Measurements from ENCODE around the gene TMIE. TPM values are rescaled to one million over a fixed set of nuclear protein-coding genes. Genes with fewer than 3 reads are reported as not detected.

The TMIE gene
- polyA plus RNA-seq, 3 donors = not detected

DNA sequence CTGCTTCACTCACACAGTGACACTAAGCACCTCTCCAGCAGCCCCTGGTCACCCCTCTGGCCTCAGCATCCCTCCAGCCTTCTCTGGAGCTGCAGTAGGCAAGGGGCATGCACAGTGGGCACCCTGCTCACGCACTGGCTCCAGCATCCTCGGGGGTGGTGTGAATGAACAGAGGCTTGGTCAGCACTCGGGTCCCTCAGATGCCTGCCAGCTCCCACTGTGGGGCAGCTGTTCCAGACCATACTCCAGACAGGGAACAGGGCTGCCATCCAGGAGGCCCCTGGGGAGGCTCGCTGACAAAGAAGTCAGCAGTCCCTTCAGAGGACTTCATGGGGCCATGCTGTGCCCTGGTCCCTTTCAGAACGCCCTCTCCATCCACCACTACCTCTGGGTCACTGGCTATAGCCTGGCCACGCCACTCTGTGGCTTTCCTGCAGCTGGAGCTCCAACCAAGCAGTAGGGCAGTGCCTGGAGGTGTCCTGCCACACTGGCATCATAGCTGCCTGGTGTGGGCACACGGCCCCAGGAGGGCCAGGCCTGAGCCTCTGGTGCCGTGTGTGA is 34.1 kb upstream of the TMIE start:
- Mint-ChIP-seq H3K9me3 (no peaks in the 10 kb centered on the region), H3K4me1 (no peaks in the 10 kb centered on the region), H3K27me3 (ENCODE audit: low read depth in 3 of 3) (peaks cover 5 to 7% (median 7%) of the 10 kb centered on the region in 3 donors), H3K4me3 (no peak overlapping the region), H3K27ac (no peak overlapping the region), H3K36me3 (no peaks in the 10 kb centered on the region)
- Histone ChIP-seq H3K27me3 (ENCODE audit: control insufficient read depth in 2 of 2, insufficient read depth in 2 of 2, low read length in 2 of 2) (no peaks in the 10 kb centered on the region), H2AFZ (ENCODE audit: insufficient read depth, low read depth, low read length, poor library complexity, severe bottlenecking) (no peak overlapping the region), H3K9me3 (replicated peaks in 1 of 2; ENCODE audit: control insufficient read depth in 1 of 2, insufficient read depth in 1 of 2, low read length in 2 of 2) (no peaks in the 10 kb centered on the region), H3K4me2 (replicated peaks; ENCODE audit: extremely low read depth, low read length, poor library complexity, severe bottlenecking) (no peak overlapping the region), H3K4me3 (replicated peaks in 1 of 3; ENCODE audit: low read depth in 2 of 3, low read length in 3 of 3) (no peak overlapping the region), H3K4me1 (ENCODE audit: control insufficient read depth in 1 of 2, insufficient read depth in 2 of 2, low read length in 2 of 2) (no peaks in the 10 kb centered on the region), H3K9ac (ENCODE audit: insufficient read depth, low read length, poor library complexity, severe bottlenecking) (no peak overlapping the region), H3K36me3 (replicated peaks in 1 of 2; ENCODE audit: control insufficient read depth in 1 of 2, insufficient read depth in 2 of 2, low read length in 2 of 2) (no peaks in the 10 kb centered on the region), H3K27ac (ENCODE audit: low read depth in 1 of 2, low read length in 2 of 2) (no peak overlapping the region), H3K79me2 (ENCODE audit: insufficient read depth, low read length) (no peaks in the 10 kb centered on the region), H4K20me1 (ENCODE audit: insufficient read depth, low read length) (no peaks in the 10 kb centered on the region)
- no peak for DNase-seq
- TF ChIP-seq, protein P1, sequence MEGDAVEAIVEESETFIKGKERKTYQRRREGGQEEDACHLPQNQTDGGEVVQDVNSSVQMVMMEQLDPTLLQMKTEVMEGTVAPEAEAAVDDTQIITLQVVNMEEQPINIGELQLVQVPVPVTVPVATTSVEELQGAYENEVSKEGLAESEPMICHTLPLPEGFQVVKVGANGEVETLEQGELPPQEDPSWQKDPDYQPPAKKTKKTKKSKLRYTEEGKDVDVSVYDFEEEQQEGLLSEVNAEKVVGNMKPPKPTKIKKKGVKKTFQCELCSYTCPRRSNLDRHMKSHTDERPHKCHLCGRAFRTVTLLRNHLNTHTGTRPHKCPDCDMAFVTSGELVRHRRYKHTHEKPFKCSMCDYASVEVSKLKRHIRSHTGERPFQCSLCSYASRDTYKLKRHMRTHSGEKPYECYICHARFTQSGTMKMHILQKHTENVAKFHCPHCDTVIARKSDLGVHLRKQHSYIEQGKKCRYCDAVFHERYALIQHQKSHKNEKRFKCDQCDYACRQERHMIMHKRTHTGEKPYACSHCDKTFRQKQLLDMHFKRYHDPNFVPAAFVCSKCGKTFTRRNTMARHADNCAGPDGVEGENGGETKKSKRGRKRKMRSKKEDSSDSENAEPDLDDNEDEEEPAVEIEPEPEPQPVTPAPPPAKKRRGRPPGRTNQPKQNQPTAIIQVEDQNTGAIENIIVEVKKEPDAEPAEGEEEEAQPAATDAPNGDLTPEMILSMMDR (IDR thresholded peaks at IDR 0.05) = no peak
- intact Hi-C loops (cut with micrococcal nuclease) = no loop called here
- WGBS (ENCODE audit: insufficient coverage) = 95% methylated on average over 8 of the region's 8 CpGs

DNA sequence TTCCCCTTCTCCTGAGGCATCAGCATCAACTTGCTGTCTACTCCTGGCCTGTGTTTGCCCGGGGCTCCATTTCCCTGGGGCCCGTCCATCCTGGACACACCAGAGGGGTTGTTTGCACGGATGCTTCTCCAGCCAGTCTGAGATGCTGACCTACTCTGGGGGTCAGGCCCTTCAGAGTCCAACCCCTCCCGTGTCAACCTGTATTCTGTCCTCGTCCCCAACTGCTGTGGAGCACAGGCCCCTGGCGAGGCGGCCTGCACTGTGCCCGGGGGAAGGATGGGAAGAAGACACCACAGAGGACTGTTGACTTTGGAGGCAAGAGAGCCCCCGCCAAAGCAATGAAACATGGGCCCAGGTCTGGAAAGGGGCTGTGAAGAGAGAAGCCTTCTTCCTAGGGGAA is 33.5 kb upstream of the TMIE start:
- Histone ChIP-seq H2AFZ (ENCODE audit: insufficient read depth, low read depth, low read length, poor library complexity, severe bottlenecking) (no peak overlapping the region), H3K36me3 (replicated peaks in 1 of 2; ENCODE audit: control insufficient read depth in 1 of 2, insufficient read depth in 2 of 2, low read length in 2 of 2) (no peaks in the 10 kb centered on the region), H3K9ac (ENCODE audit: insufficient read depth, low read length, poor library complexity, severe bottlenecking) (no peak overlapping the region), H3K4me2 (replicated peaks; ENCODE audit: extremely low read depth, low read length, poor library complexity, severe bottlenecking) (no peak overlapping the region), H3K27ac (ENCODE audit: low read depth in 1 of 2, low read length in 2 of 2) (no peak overlapping the region), H3K79me2 (ENCODE audit: insufficient read depth, low read length) (no peaks in the 10 kb centered on the region), H3K9me3 (replicated peaks in 1 of 2; ENCODE audit: control insufficient read depth in 1 of 2, insufficient read depth in 1 of 2, low read length in 2 of 2) (no peaks in the 10 kb centered on the region), H4K20me1 (ENCODE audit: insufficient read depth, low read length) (no peaks in the 10 kb centered on the region), H3K4me3 (replicated peaks in 1 of 3; ENCODE audit: low read depth in 2 of 3, low read length in 3 of 3) (no peak overlapping the region), H3K4me1 (ENCODE audit: control insufficient read depth in 1 of 2, insufficient read depth in 2 of 2, low read length in 2 of 2) (no peaks in the 10 kb centered on the region), H3K27me3 (ENCODE audit: control insufficient read depth in 2 of 2, insufficient read depth in 2 of 2, low read length in 2 of 2) (no peaks in the 10 kb centered on the region)
- TF ChIP-seq, protein P1 (IDR thresholded peaks at IDR 0.05) = no peak
- intact Hi-C loops (cut with micrococcal nuclease) = no loop called here
- Mint-ChIP-seq H3K36me3 (no peaks in the 10 kb centered on the region), H3K4me1 (no peaks in the 10 kb centered on the region), H3K27me3 (ENCODE audit: low read depth in 3 of 3) (peaks cover 3 to 6% (median 5%) of the 10 kb centered on the region in 3 donors), H3K4me3 (no peak overlapping the region), H3K9me3 (no peaks in the 10 kb centered on the region), H3K27ac (no peak overlapping the region)
- no peak for DNase-seq
- WGBS (ENCODE audit: insufficient coverage) = 88% methylated on average over 9 of the region's 9 CpGs
